Hepatocyte (in vitro differentiated cells): ENCODE results near the gene TEX14.

ENCODE experiments used
- EZH2 ChIP-seq: fragments of 200-600 bp; sonication (generic); IDR thresholded peaks from 2 replicates; pipeline ENCODE4 v1.6.1; 2016; ENCODE audit warnings: antibody characterized with exemption, mild to moderate bottlenecking, borderline replicate concordance
- EZH2phosphoT487 ChIP-seq: fragments of 200-600 bp; sonication (generic); IDR thresholded peaks from one replicate; pipeline ENCODE4 v1.6.1; 2018; ENCODE audit warnings: antibody characterized with exemption, mild to moderate bottlenecking, low read depth, moderate library complexity; ENCODE audit not compliant: unreplicated experiment, severe bottlenecking
- TF ChIP-seq, protein P1 (sequence below): fragments of 200-600 bp; sonication (generic); IDR thresholded peaks from 2 replicates; pipeline ENCODE4 v1.5.1; 2016; ENCODE audit warnings: antibody characterized with exemption, mild to moderate bottlenecking; ENCODE audit not compliant: poor library complexity

DNA sequence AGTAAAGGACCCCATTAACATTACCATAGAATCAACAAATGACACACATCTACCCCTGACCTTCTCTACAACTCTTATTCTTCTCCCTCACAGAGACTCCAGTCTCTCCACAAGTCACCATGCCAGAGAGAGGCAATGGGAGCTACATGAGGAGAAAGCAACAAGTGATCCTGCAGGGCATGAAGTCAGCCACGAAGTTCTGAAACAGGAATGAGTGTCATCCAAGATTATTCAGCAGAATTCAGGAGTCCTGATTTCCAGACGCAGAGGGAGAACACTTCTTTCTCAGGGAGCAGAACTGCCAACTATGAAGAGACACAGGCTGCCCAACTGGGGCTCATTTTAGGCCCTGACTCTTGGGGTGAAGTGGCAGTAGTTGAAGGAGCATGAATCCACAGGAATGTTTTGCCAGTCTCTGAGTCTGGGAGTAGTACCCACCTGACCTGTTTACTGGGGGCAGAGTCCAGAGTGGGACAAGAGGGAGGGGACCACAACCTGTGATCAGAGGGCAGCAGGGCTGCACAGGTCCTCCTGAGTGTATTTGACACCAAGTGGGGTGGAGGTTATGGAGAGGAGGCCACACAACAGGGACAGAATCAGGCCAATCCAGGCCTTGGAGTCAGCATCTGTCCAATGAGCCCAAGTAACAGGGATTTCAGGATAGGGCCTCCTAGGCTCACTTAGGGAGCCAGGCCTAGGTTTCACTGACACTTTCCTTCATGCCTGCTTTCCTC lies 175.0 kb downstream of the TEX14 start:
- TF ChIP-seq, protein P1, sequence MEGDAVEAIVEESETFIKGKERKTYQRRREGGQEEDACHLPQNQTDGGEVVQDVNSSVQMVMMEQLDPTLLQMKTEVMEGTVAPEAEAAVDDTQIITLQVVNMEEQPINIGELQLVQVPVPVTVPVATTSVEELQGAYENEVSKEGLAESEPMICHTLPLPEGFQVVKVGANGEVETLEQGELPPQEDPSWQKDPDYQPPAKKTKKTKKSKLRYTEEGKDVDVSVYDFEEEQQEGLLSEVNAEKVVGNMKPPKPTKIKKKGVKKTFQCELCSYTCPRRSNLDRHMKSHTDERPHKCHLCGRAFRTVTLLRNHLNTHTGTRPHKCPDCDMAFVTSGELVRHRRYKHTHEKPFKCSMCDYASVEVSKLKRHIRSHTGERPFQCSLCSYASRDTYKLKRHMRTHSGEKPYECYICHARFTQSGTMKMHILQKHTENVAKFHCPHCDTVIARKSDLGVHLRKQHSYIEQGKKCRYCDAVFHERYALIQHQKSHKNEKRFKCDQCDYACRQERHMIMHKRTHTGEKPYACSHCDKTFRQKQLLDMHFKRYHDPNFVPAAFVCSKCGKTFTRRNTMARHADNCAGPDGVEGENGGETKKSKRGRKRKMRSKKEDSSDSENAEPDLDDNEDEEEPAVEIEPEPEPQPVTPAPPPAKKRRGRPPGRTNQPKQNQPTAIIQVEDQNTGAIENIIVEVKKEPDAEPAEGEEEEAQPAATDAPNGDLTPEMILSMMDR: no peak
- TF ChIP-seq EZH2 (no peak), EZH2phosphoT487 (no peak)
